Measurements from ENCODE around the gene GPR107. TPM values are rescaled to one million over a fixed set of nuclear protein-coding genes. Genes with fewer than 3 reads are reported as not detected.

Gene GPR107
- total and polyA plus RNA-seq, 2 of the 8 experiments (the other 6 are each of a cell fraction or from before 2014, with no cell fraction given) = 19.3 to 30.7 TPM

DNA sequence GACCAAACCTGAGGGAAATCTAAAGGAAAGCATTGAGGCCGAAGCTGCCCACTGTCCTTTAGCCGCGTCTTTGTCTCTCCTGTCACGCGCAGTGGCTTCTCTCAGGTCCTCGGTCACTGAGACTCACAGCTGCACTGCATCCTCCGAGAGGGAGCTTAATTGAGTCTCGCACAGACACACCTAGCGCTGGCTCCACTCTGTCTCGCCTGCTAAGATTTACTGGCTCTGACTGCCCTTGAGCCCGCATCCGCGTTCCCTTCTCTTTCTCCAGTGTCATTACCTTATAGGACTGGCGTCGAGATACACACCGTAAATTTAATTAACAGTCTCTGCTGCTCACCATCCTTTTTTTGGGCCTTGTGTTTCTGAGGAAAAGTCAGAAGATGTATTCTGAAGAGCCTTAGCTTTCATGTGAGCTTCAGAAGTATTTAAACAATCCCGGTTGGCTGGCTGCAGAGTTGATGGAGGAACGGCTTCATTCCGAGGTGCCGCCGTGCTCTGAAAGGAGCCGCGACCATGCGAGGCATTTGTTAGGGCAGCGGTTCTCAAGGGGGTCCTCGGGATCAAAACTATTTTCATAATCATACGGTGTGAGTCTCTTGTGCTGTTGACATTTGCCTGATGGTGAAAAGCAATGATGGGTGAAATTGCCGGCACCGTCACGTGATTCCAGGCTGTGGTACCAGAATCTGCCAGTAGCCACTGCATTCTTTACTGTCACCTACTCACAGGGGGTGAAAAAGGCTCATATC is 58.3 kb downstream of the GPR107 start (continued):
- no peak for TF ChIP-seq MAFK (IDR thresholded peaks at IDR 0.05; ENCODE audit: low read depth, low read length)
